WTC11 (cell line): ENCODE data around the gene KHSRP. TPM values are rescaled to one million over a fixed set of nuclear protein-coding genes. Genes with fewer than 3 reads are reported as not detected.
A peak's percentile ranks its signal among the peaks of the same experiment; 100 is the strongest.

Experiments used
- ATAC-seq: fragments of 200-7000 bp; cut with Tn5 transposase; 2 replicates; pipeline ENCODE4 v1.10.0; 2021; ENCODE audit warnings: mild to moderate bottlenecking, moderate library complexity
- CTCF ChIA-PET: fragments of 300-600 bp; sonication (Branson Sonifier 250); formaldehyde crosslinking; loops from one replicate; lab custom pipeline; 2021; ENCODE audit warnings: antibody characterized with exemption; lab: Charles Lee
- POLR2A ChIA-PET: fragments of 350-600 bp; sonication (Branson Sonifier 250); formaldehyde crosslinking; loops from one replicate; lab custom pipeline; 2021; ENCODE audit warnings: antibody characterized with exemption; lab: Charles Lee
- DNase-seq: peaks from one replicate; pipeline ENCODE4 v3.0.0; 2021; ENCODE audit warnings: low spot score
- H3K27ac Mint-ChIP-seq: 2 replicates; pipeline ENCODE4 v1.8.0; 2021; ENCODE audit warnings: mixed read lengths
- H3K27me3 Mint-ChIP-seq: 2 replicates; pipeline ENCODE4 v1.8.0; 2021; ENCODE audit warnings: low read depth, mild to moderate bottlenecking, moderate library complexity, mixed read lengths
- H3K36me3 Mint-ChIP-seq: 2 replicates; pipeline ENCODE4 v1.8.0; 2021; ENCODE audit warnings: mixed read lengths
- H3K4me1 Mint-ChIP-seq: 2 replicates; pipeline ENCODE4 v1.8.0; 2022; ENCODE audit warnings: mixed read lengths
- H3K4me3 Mint-ChIP-seq: 2 replicates; pipeline ENCODE4 v1.8.0; 2021; ENCODE audit warnings: mild to moderate bottlenecking, moderate library complexity, mixed read lengths
- H3K9me3 Mint-ChIP-seq: 2 replicates; pipeline ENCODE4 v1.8.0; 2021; ENCODE audit warnings: mixed read lengths
- FOXP1 ChIP-seq: sonication (generic); formaldehyde crosslinking; IDR thresholded peaks from 2 replicates; pipeline ENCODE4 v1.8.0; 2022; ENCODE audit warnings: missing genetic modification reagents, mild to moderate bottlenecking, moderate library complexity, borderline replicate concordance
- NFATC4 ChIP-seq: fragments of 250-450 bp; sonication (Bioruptor Pico); IDR thresholded peaks from 2 replicates; pipeline ENCODE4 v1.9.0; 2021; ENCODE audit warnings: mild to moderate bottlenecking
- SMAD4 ChIP-seq: sonication (generic); formaldehyde crosslinking; IDR thresholded peaks from 2 replicates; pipeline ENCODE4 v1.8.0; 2022; ENCODE audit warnings: mild to moderate bottlenecking, missing genetic modification reagents
- SOX15 ChIP-seq: fragments of 250-450 bp; sonication (Bioruptor Pico); IDR thresholded peaks from 2 replicates; pipeline ENCODE4 v1.9.0; 2021; ENCODE audit warnings: mild to moderate bottlenecking
- ZBTB21 ChIP-seq: sonication (generic); formaldehyde crosslinking; IDR thresholded peaks from 2 replicates; pipeline ENCODE4 v1.8.1; 2023; ENCODE audit warnings: mild to moderate bottlenecking, missing genetic modification reagents, borderline replicate concordance
- ZNF138 ChIP-seq: sonication (generic); formaldehyde crosslinking; conservative IDR thresholded peaks from 2 replicates; pipeline ENCODE4 v1.8.1; 2022; ENCODE audit warnings: mild to moderate bottlenecking, moderate library complexity, missing genetic modification reagents
- total RNA-seq: library from RNA; stranded (reverse); gene quantifications from 3 replicates; pipeline ENCODE4 v1.2.3, GENCODE V29; 2021
- TF ChIP-seq, protein P1 (sequence below): fragments of 250-450 bp; sonication (Bioruptor Pico); IDR thresholded peaks from 2 replicates; pipeline ENCODE4 v1.9.0; 2021; ENCODE audit warnings: mild to moderate bottlenecking, borderline replicate concordance
- TF ChIP-seq, protein P2 (sequence below): sonication (generic); formaldehyde crosslinking; IDR thresholded peaks from 2 replicates; pipeline ENCODE4 v1.8.1; 2023; ENCODE audit warnings: mild to moderate bottlenecking, moderate library complexity, missing genetic modification reagents
- TF ChIP-seq, protein P3 (sequence below): sonication (generic); formaldehyde crosslinking; IDR thresholded peaks from 2 replicates; pipeline ENCODE4 v1.8.1; 2023; ENCODE audit warnings: mild to moderate bottlenecking, missing genetic modification reagents, moderate library complexity
- TF ChIP-seq, protein P4 (sequence below): fragments of 250-450 bp; sonication (Bioruptor Pico); IDR thresholded peaks from 2 replicates; pipeline ENCODE4 v1.8.0; 2021; ENCODE audit warnings: mild to moderate bottlenecking
- TF ChIP-seq, protein P5 (sequence below): sonication (generic); formaldehyde crosslinking; IDR thresholded peaks from 2 replicates; pipeline ENCODE4 v1.8.1; 2023; ENCODE audit warnings: mild to moderate bottlenecking, missing genetic modification reagents

The KHSRP gene
- total RNA-seq, 1 experiment from 2014 or later, result 572 TPM

DNA sequence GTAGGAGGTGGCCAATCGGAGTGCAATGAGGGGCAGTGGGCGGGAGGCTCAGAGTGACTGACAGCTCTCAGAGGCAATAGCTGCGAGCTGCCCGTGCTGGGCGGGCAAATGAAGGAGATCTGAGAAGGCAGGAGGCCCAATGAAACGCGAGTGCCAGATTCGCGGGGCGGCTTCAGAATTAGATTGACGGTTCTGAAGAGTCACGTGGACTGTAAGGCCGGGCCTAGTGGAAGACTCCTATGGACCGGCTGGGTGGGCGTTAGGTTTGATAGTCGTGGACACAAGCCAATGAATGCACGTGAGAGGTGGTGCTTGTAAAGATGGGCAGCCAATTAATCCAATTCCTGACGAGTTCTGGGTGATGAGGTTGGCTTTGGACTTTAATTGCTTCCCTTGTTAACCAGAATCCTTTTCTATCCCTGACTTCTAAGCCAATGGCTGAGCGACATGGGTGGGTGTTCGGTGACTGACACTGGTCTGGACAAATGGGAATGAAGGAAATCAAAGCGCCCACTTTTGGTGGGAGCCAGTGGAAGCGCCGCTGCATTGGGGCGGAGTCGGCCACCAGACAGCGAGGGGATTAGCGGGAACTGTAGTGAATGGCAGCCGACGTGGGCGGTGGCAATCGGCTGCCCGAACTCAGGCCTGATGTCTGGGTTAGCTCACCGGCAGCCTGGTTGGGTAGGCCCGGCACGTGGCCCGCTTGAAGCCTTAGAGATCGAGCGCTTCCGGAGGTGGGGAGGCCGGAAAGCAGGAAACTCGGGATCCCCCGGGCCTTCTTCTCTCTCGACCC, 524 bp upstream of the KHSRP start (continued):
- TF ChIP-seq, protein P1, sequence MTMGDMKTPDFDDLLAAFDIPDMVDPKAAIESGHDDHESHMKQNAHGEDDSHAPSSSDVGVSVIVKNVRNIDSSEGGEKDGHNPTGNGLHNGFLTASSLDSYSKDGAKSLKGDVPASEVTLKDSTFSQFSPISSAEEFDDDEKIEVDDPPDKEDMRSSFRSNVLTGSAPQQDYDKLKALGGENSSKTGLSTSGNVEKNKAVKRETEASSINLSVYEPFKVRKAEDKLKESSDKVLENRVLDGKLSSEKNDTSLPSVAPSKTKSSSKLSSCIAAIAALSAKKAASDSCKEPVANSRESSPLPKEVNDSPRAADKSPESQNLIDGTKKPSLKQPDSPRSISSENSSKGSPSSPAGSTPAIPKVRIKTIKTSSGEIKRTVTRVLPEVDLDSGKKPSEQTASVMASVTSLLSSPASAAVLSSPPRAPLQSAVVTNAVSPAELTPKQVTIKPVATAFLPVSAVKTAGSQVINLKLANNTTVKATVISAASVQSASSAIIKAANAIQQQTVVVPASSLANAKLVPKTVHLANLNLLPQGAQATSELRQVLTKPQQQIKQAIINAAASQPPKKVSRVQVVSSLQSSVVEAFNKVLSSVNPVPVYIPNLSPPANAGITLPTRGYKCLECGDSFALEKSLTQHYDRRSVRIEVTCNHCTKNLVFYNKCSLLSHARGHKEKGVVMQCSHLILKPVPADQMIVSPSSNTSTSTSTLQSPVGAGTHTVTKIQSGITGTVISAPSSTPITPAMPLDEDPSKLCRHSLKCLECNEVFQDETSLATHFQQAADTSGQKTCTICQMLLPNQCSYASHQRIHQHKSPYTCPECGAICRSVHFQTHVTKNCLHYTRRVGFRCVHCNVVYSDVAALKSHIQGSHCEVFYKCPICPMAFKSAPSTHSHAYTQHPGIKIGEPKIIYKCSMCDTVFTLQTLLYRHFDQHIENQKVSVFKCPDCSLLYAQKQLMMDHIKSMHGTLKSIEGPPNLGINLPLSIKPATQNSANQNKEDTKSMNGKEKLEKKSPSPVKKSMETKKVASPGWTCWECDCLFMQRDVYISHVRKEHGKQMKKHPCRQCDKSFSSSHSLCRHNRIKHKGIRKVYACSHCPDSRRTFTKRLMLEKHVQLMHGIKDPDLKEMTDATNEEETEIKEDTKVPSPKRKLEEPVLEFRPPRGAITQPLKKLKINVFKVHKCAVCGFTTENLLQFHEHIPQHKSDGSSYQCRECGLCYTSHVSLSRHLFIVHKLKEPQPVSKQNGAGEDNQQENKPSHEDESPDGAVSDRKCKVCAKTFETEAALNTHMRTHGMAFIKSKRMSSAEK, result peak; percentile 84; the same call in 1 of the 2 replicates
- TF ChIP-seq NFATC4 (CRISPR knock-in tag) (no peak), FOXP1 (CRISPR knock-in tag) (peak; percentile 98), ZBTB21 (CRISPR knock-in tag) (no peak; the same call in 1 of the 2 replicates), ZNF138 (CRISPR knock-in tag) (no peak), SOX15 (CRISPR knock-in tag) (no peak)
- TF ChIP-seq, protein P2, sequence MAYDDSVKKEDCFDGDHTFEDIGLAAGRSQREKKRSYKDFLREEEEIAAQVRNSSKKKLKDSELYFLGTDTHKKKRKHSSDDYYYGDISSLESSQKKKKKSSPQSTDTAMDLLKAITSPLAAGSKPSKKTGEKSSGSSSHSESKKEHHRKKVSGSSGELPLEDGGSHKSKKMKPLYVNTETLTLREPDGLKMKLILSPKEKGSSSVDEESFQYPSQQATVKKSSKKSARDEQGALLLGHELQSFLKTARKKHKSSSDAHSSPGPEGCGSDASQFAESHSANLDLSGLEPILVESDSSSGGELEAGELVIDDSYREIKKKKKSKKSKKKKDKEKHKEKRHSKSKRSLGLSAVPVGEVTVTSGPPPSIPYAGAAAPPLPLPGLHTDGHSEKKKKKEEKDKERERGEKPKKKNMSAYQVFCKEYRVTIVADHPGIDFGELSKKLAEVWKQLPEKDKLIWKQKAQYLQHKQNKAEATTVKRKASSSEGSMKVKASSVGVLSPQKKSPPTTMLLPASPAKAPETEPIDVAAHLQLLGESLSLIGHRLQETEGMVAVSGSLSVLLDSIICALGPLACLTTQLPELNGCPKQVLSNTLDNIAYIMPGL, result no peak
- TF ChIP-seq, protein P3, sequence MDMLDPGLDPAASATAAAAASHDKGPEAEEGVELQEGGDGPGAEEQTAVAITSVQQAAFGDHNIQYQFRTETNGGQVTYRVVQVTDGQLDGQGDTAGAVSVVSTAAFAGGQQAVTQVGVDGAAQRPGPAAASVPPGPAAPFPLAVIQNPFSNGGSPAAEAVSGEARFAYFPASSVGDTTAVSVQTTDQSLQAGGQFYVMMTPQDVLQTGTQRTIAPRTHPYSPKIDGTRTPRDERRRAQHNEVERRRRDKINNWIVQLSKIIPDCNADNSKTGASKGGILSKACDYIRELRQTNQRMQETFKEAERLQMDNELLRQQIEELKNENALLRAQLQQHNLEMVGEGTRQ (CRISPR knock-in tag), result peak; percentile 94
- TF ChIP-seq, protein P4, sequence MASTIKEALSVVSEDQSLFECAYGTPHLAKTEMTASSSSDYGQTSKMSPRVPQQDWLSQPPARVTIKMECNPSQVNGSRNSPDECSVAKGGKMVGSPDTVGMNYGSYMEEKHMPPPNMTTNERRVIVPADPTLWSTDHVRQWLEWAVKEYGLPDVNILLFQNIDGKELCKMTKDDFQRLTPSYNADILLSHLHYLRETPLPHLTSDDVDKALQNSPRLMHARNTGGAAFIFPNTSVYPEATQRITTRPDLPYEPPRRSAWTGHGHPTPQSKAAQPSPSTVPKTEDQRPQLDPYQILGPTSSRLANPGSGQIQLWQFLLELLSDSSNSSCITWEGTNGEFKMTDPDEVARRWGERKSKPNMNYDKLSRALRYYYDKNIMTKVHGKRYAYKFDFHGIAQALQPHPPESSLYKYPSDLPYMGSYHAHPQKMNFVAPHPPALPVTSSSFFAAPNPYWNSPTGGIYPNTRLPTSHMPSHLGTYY (CRISPR knock-in tag), result no peak
- TF ChIP-seq, protein P5, sequence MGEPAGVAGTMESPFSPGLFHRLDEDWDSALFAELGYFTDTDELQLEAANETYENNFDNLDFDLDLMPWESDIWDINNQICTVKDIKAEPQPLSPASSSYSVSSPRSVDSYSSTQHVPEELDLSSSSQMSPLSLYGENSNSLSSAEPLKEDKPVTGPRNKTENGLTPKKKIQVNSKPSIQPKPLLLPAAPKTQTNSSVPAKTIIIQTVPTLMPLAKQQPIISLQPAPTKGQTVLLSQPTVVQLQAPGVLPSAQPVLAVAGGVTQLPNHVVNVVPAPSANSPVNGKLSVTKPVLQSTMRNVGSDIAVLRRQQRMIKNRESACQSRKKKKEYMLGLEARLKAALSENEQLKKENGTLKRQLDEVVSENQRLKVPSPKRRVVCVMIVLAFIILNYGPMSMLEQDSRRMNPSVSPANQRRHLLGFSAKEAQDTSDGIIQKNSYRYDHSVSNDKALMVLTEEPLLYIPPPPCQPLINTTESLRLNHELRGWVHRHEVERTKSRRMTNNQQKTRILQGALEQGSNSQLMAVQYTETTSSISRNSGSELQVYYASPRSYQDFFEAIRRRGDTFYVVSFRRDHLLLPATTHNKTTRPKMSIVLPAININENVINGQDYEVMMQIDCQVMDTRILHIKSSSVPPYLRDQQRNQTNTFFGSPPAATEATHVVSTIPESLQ, result no peak

DNA sequence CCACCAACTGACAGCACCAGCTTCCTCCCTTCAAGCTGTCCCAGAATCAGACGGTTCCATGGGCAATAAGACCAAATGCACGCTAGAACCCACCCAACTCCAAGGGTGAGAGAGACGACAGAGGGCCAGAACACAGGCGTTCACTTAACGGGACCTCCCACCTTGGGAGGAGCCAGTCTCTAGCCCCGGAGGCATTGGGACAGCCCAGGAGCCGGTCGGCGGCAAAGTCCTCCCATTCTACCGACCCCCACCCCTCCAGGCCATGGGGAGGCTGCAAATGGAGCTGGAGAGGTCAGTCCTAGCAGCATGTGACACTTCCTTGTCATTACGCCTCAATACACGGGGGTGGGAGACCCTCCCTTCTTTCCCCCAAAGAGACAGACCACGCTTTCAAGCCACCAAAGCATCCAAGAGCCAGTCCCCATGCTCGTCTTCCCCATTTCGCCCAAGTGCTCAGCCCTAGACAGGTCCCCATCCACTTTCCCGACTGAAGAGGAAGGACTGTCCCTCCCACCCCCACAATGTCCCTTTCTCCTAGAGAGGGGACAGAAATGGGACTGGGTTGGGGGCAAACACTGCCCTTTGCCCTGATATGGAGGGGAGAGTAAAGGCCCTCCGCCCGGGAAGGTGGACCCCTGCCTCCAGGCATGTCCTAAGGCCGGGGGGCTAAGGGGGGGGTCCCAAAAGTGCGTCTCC, 964 bp downstream of the KHSRP start:
- peaks cover 6% of the 10 kb centered on the region for H3K9me3 Mint-ChIP-seq
- peaks cover 14% of the 10 kb centered on the region for H3K4me1 Mint-ChIP-seq
- H3K27ac Mint-ChIP-seq, result peak overlapping the region; percentile 63
- H3K4me3 Mint-ChIP-seq, result peak overlapping the region; percentile 93
- H3K27me3 Mint-ChIP-seq, result peaks cover 23% of the 10 kb centered on the region
- DNase-seq, result peak; percentile 59
- 0 out of 2 replicates have a peak, but pooled peaks have one; percentile 0 for ATAC-seq
- POLR2A ChIA-PET, result no interaction called here
- TF ChIP-seq FOXP1 (CRISPR knock-in tag), result 0 out of 2 replicates have a peak, but pooled peaks have one; percentile 38
- TF ChIP-seq SMAD4, result no peak
- CTCF ChIA-PET, result interaction anchor here (0.6 kb wide), 1 partner anchor 37 kb away, joined by 4 read pairs; no protein-coding TSS in a partner anchor
- H3K36me3 Mint-ChIP-seq, result peaks cover 41% of the 10 kb centered on the region
